HG03039 (cell line): ENCODE measurements around the gene GSTT2B.
"Not testable (repeated sequence)": the region's sequence is repeated elsewhere in the genome, so short reads cannot be mapped to it uniquely, and the experiment has no call there.

Source experiments
- ATAC-seq: cut with Tn5 transposase; IDR thresholded peaks from one replicate; pipeline ENCODE4 v1.9.1; 2021; ENCODE audit warnings: mild to moderate bottlenecking, moderate library complexity; ENCODE audit not compliant: unreplicated experiment

GSTT2B gene, protein sequence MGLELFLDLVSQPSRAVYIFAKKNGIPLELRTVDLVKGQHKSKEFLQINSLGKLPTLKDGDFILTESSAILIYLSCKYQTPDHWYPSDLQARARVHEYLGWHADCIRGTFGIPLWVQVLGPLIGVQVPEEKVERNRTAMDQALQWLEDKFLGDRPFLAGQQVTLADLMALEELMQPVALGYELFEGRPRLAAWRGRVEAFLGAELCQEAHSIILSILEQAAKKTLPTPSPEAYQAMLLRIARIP

DNA sequence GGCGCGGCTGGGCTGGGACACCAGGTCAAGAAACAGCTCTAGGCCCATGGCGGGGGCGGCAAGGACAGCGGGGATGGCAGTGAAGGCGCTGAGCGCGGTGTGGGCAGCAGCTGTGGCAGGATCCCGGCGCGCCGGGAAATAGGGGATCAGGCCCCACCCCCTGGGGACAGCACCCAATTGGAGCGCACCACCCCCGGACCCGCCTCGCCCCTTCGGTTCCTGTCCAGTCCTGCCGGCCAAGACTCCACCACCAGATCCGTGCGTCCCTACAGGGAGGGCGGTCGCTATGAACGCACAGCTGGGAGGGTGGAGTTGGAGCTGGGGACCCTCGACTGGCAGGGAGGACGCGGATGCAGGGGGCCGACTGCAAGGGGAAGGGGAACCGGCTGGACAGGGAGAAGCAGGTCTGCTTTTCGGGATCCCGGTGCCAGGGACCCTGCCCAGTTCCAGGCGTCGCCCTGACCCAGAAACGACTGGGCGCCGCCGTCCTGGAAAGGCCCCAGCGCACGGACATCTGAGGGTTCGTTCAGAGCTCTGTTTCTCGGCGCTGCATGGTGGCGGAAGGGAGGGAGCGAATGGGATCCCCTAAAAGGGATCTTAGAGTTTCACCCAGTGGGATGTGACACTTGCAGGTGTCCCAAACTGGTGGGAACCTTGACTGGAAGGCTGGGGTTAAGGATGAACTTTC is at the start of gene GSTT2B:
Gene GSTT2B (minus strand): TSS at position 112 of the 688 bp plus-strand sequence. CDS start 64 bp downstream, at position 48.
- ATAC-seq = not testable (repeated sequence)

DNA sequence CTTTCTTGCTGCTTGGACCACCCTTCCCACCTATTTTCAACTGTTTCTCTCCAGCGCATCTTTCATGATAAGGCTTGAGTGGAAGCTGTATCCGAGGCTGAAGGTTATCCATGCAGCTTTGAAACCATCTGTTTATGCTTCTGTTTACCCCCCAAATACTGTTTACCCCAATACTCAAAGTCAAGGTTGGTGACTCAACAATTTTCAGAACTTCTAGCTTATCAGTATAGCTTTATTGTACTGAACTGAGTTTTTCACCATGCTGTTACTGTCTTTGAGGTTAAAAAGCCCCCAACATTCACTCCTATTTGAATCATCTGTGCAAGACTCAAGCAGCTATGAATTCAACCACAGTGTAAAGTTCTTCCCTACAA is 49.0 kb upstream of the GSTT2B start:
- no peak for ATAC-seq

DNA sequence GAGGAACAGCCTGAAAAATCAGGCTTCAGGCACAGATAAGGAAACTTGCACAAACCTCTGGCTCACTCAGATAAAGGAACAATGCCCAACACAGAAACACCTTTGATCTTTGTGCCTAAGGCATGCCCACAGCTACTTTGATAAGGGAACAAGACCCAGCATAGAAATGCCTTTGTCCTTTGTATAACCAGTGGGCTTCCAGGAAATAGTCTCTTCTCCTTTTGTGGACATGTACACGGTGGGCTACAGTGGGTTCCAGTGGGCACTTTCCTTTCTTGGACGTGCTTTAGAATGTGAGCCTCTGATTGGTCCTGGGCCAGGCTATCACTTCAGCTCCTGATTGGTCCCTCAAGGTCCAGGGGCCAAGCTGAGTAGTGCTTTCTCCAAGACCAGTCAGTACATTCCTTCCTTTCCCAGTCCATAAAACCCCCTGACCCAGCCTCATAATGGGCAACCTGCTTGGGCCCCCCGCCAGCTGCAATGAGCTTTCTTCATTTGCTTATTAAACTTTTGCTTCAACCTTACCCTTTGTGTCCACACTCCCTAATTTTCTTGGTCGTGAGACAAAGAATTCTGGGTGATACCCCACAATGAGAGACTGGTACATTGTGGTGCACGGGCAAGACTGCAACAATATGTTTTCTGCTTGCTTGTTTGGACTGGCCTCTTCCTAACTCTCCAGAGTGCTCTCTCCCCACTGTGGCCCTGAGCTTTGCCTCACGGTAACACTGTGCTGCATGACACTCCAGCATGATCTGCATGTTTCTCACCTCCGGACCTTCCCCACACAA is 48.4 kb upstream of the GSTT2B start:
- ATAC-seq = no peak

DNA sequence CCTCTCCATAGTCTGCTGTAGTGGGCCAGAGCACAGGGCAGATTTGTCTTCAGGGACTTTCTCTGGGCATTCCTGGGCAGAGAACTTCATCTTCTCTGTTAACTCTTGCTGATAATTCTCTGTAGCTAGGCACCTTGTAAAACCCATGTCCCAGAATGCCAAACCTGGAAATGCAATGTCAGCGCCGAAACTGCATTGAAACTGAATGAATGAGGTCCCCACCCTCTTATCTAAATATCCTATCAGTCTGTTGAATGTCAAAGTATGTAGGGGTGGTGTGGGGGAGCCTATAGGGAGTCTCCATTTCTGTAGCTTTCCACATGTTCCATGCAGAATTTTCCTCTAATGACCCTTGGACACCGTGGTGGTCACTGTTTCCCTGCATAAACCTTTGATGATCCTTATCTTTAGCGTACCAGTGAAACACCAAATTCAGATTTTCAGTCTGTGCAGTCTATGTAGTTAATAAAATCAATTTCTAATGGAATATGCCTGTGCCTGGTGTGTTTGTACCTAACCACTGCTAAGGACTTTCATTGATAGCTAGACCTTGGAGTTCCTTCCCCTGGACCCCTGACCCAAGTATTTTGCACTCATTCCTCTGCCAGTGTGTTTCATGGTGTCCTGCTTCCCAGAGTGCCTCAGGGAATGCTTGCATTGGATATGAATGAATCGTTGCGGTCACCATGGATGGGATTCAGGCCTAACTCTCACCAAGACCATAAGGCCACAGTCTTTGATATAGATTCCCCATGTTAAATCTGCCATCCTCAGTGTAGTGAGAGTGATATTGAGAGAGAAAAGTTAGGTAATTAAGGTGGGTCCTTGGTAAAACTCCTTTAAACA is 47.6 kb upstream of the GSTT2B start:
- ATAC-seq = no peak

DNA sequence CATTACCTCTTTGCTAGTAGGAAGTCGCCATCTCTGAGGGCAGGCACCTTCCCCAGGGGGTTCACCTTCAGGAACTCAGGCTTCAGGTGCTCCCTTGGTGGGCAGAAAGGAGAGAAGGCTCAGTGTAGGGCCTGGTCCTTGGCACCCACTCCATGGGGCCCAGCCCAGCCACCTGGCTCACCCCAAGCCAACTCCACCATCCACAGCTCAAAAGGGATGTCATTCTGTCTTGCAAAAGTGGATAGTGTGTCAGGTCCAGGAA is 47.0 kb upstream of the GSTT2B start:
- ATAC-seq = no peak

DNA sequence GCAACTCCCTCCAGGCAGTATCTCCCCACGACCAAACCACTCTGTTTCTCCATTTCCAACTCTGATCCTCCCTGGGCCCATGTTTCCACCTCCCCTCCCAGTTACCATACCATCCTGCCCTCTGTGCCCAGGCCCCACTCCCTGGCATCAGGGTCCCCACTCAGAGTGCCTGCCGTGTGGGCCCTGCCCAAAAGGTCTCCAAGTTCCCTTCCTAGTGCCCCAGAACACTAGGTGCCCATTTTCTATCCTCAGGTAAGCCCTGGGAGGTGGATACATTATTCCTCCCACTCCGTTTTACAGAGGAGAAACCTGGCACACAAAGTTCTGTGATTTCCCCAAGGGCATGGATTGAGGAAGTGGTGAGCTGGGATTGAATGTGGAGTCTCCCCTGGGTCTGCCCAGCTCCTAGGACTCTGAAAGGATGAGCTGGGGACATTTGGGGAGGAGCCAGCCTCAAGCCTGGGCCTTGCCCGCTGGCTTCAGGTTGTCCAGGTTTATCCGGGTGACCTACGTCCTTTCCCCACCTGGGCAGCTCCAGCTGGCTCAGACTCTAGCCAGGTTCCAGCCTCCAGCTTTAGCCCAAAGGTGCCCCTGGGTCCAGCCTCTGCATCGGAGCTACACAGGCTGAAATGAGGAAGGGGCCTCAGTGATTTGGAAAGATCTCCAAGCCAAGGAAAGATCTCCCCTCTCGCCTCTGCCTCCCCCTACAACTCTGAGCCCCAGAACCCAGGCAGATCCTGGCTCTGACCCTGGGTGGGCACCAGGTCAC is 46.4 kb upstream of the GSTT2B start:
- ATAC-seq = no peak

DNA sequence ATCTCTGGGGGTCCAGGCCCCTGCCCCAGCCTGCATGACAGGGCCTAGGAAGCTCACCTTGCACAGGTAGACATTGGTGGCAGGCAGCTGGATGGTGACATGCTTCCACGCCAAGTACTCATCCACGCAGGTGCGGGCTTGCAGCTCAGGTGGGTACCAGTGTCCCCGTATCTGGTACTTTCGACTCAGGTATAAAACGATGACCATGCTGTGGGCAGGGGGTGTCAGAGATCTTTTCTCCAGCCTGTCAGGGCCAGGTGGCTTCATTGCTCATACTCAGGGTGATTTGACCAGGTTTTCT is 45.9 kb upstream of the GSTT2B start:
- no peak for ATAC-seq

DNA sequence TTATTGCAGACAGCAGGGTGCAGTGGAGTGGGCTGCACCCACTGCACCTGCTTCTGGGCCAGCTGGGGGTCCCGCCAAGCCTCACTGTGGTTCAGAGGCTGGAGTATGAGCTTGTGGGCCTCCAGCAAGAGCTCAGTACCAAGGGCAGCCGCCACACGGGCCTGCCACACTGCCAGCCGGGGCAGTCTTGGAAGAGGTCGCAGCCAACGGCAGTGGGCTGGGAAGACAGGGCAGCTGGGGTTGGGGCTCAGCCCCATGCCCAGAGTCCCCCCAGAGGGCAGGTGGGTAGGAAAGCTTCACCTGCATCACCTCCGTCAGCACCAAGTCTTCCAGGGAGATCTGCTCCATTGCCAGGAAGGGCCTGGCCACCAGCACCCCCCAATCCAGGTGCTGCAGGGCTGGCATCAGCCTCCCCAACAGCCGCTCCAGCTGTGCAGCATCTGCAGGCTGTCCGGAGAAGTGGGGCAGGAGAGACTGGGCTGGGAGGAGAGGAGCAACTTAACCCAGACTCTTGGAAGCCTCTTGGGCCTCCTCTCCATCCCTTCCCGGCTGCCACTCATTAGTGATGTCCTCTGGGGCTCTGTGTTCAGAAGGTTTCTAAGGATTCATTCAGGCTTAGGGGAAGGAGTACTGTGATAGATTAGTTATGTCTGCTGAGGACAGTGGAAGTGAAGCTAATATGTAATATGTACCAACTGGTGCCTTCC is 45.4 kb upstream of the GSTT2B start:
- ATAC-seq = no peak

DNA sequence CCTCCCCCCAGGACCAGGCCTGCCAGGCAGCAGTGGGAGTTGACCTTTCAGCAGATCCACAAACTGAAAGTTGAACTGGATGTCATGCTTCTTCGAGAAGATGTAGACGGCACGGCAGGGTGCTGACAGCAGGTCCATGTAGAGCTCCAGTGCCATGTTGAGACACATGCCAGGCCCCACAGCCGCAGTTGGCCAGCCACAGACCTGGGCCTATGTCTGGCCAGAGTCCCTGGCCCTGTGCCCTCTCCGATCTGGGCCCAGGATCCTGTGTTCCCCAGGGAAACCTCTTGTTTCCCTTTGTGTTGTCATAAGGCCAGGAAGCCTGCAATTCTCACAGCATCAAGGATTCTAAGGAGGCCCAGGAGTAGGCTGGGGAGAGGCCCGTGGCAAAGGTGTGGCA is 44.2 kb upstream of the GSTT2B start, which contains the start of gene GSTT4:
Gene GSTT4 (minus strand): TSS at position 253 of the 400 bp plus-strand sequence. CDS start 97 bp downstream, at position 156.
- no peak for ATAC-seq

DNA sequence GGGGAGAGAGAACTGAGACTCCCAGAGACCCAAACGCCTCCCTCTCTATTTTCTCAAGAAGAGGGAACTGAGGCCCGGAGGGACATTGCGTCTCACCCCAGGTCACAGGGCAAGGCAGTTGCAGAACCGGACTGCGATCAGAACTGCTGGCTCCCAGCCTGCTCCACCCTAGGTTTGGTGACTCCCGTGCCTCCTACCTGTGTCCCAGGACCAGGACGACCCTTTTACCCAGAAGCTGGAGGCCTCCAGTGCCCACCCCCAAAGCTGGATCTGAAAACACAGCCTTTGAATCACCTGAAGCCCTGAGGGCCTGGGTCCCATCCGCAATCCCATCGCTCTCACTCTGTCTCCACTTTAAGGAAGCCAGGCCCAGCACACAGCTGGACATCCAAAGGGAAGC is 42.9 kb upstream of the GSTT2B start:
- no peak for ATAC-seq

DNA sequence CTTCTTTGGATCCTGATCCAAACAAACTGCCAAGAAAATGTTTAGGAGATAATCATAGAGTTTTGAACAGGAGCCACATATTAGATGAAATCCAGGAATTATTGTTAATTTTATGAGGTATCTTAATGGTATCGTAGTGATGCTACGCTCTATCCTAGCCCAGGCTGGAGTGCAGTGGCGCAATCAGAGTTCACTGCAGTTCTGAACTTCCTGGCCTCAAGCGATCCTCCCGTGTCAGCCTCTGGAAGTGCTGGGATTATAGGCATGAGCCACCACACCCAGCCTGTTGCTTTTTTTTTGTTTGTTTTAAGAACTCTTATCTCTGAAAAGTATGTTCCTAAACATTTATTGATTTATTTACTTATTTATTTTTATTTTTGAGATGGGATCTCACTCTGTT is 41.9 kb upstream of the GSTT2B start:
- ATAC-seq = no peak

DNA sequence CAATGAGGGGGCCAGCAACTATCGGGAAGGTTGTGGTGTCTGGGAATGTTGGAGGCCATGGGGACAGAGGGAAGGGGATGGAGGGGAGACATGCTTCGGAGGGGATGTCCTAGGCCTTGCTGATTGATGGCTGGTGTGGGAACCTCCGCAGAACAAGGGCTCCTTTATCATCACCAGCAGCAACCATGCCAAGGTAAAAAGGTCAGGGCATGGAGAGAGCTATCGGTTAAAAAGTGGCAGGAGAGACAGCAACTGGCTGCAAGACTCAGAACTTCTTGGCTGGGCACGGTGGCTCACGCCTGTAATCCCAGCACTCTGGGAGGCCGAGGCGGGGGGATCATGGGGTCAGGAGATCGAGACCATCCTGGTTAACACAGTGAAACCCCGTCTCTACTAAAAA is 41.3 kb upstream of the GSTT2B start:
- ATAC-seq = no peak

DNA sequence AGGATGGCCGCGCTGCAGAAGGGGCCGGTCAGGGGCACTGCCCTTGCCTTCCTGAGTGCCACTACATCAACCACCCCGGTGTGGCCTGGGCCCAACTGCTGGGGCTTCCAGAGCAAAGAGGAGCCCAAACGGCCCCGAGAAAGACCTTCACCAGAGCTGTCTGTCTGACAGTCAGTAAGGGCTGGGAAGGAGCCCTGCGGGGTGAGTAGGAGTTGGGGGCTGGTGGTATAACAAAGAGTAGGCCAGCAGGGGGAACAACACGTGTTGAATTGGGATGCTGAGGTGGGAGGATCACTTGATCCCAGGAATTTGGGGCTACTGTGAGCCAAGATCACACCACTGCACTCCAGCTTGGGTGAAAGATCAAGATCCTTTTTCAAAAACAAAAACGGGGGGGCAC is 40.3 kb upstream of the GSTT2B start:
- ATAC-seq = no peak

DNA sequence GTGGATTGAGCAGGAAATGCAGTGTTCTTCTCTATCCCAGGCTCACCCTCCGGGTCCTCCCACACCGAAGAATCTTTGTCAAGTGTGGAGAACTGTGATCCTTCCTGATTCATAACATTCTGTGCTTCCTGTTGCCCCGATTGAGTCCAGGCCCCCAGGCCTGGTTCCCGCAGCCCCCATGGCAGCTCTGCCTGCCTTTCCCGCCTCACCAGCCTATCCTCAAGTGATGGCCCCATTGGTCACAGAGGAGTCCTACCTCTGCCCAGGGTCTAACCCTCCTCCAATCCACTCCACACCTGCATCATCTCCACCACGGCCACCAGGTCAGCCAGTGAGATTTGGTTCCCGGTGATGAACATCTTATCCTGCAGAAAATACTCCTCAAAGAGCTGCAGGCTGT is 38.8 kb upstream of the GSTT2B start:
- ATAC-seq = not testable (repeated sequence)

DNA sequence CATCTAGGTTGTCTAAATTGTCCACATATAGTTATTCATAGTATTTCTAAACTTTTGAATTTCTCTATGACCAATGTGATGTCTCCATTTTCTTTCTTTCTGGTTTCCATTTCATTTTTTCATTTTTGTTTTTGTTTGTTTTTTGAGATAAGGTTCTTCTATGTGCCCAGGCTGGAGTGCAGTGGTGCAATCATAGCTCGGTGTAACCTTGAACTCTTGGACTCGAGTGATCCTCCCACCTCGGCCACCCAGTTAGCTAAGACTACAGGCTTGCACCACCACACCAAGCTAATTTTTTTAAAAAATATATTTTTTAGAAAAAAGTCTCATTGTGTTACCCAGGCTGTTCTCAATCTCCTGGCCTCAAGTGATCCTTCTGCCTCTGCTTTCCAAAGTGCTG is 36.1 kb upstream of the GSTT2B start:
- ATAC-seq = no peak

DNA sequence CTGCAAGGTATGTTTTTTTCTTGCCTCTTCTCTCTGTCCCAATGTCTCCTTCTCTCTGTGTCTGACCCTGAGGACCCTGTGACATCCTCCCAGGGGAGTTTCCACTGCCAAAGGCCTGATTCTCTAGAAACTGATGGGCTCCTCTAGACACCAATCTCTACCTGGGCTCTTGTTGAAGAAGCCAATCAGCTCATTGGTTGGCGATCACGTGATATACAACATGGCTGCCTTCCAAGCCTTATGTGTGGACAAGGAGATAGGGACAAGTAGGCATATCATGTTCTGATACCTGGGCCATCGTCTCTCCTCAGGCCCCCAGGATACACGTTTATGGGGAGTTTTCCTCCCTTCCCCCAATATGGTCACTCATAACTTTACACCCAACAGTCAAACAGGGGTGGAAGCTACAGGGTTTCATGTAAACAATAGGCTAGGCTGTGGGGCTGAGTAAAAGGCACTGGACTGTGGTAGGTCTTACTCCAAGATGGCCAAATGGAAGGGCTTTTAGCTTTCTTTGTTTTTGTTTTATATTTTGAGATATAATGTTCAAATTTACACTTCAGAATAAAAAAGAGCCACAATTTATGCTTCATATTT is 32.7 kb upstream of the GSTT2B start:
- ATAC-seq = not testable (repeated sequence)

DNA sequence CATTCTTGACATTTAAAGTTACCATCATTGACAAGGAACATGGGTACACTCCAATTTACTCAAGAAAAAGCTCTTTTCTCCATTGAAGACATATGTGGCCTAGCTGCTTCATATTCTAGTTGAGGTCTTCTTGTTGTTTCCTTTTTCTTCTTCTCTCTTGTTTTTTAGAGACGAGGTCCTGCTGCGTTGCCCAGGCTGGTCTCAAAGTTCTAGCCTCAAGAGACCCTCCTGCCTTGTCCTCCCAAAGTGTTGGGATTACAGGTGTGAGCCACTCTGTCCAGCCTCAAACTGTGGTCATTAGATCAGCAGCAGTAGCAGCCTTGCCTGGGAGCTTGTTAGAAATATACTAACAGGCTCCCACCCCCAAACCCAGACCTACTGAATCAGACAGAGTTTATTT is 32.1 kb upstream of the GSTT2B start:
- not testable (repeated sequence) for ATAC-seq

DNA sequence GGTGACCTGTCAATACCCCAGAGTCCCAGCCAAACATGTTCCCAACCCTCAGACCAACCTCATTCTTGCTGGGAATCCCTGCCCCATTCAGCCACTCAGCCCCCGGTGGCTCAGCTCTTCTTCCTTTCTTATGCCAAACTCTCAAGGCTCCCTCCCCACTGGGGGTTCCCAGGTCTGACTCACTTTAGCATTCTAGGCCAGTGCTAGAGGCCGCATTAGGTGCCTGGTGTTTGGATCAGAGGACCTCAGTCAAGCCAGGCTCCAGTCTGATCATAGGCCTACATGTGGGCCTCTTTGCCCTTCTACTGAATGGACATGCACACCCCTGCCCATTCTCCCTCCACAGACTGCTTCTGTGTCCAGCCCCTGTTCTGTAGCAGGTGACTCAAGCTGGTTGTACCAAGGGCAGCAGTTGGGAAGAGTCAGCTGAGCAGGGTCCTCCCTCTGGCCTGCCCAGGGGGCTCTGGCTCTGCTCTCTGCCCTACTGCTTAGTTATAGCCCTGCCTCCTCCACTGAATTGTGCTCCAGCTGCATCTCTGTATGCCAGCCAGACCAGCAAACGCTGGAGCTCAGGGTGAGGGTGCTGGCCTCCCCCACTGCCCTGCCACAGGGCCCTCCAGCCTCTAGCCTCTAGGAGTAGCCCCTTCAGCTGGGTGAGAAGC is 28.7 kb upstream of the GSTT2B start:
- ATAC-seq = not testable (repeated sequence)

DNA sequence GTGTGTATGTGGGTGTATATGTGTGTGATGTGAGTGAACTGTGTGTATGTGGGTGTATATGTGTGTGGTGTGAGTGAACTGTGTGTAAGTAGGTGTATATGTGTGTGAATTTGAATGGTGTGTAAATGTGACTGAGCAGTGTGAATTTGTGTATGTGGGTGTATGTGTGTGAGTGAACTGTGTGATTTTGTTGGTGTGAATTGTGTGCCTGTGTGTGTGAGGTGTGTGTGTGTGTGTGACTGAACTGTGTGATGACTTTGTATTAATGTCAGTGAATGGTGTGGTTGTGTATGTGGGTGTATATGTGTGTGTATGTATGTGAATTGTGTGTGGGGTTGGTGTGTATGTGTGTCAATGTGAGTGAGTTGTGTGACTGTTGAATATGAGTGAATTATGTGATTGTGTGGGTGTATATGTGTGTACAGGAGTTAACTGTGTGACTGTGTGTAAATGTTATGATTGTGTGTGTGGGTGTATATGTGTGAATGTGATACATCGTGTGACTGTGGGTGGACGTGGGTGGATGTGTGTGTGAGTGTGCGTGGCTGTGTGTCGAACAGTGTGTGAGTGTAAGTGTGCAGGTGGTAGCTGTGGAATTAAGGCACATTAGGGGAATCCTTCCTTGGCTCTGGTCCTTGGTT is 25.7 kb upstream of the GSTT2B start:
- ATAC-seq = not testable (repeated sequence)
